Mesothelial cell of epicardium (in vitro differentiated cells): ENCODE results near the gene KLHDC7A. TPM values are rescaled to one million over a fixed set of nuclear protein-coding genes. Genes with fewer than 3 reads are reported as not detected.

ENCODE experiments used
- DNase-seq, 2 experiments: peaks; one replicate each; pipeline ENCODE4 v3.0.0; 2021; ENCODE audit warnings: low spot score in 2 of 2; ENCODE audit not compliant: unreplicated experiment in 2 of 2
- H3K27ac Mint-ChIP-seq: 2 replicates; pipeline ENCODE4 v1.8.0; 2021; ENCODE audit warnings: mixed read lengths
- H3K27me3 Mint-ChIP-seq: 2 replicates; pipeline ENCODE4 v1.8.0; 2021; ENCODE audit warnings: low read depth, mixed read lengths
- H3K36me3 Mint-ChIP-seq: 2 replicates; pipeline ENCODE4 v1.8.0; 2021; ENCODE audit warnings: mixed read lengths
- H3K4me1 Mint-ChIP-seq: 2 replicates; pipeline ENCODE4 v1.8.0; 2021; ENCODE audit warnings: mixed read lengths
- H3K4me3 Mint-ChIP-seq: 2 replicates; pipeline ENCODE4 v1.8.0; 2021; ENCODE audit warnings: mild to moderate bottlenecking, moderate library complexity, mixed read lengths
- H3K9me3 Mint-ChIP-seq: 2 replicates; pipeline ENCODE4 v1.8.0; 2021; ENCODE audit warnings: mixed read lengths
- total RNA-seq: library from RNA; stranded (reverse); gene quantifications from 3 replicates; pipeline ENCODE4 v1.2.1, GENCODE V29; 2021
- TF ChIP-seq, protein P1 (sequence below): fragments of 200-600 bp; sonication (generic); IDR thresholded peaks from one replicate; pipeline ENCODE4 v1.5.0; 2021; ENCODE audit warnings: antibody characterized with exemption; ENCODE audit not compliant: unreplicated experiment

Gene KLHDC7A
- total RNA-seq, result 0.04 to 0.11 TPM (median 0.05 TPM) in 3 replicates

DNA sequence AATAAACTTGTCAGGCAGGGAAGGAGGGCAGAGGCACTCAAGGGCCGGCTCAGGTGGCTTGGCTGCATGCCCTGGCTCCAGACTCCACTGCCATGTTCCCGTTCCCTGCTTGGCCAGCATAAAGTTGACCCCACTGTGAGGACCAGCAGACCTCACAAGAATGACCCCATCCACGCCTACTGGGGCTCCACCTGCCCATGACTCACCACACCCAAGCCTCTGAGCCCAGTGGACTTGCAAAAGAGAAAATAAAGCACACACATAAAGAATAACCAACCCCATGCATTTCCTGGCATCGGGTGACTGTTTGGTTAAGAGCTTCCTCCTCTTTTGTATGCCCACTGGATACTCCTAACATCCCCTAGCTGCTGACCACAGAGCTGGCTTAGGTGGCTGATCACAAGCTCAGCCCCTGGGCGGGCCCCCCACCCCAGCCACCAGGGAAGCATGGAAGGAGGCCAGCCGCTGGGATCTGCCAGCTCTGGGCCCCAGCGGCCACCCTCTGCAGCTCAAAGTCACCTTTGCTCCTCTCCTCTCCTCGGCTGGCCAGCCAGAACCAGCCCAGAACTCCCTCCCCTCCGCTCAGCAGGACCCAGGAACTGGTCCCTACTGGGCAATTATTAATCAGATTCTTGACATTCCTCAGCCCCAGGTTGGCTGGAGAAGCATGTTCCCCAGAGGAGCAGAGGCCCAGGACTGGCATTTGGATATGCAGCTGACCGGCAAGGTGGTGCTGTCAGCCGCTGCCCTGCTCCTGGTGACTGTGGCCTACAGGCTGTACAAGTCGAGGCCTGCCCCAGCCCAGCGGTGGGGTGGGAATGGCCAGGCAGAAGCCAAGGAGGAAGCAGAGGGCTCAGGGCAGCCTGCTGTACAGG is at the start of gene KLHDC7A:
Gene KLHDC7A (plus strand): TSS at position 616 of the 875 bp plus-strand sequence. CDS start 52 bp downstream, at position 668.
- no peaks in the 10 kb centered on the region for H3K36me3 Mint-ChIP-seq
- H3K27ac Mint-ChIP-seq, result no peak within 1 kb of the TSS
- H3K4me1 Mint-ChIP-seq, result peaks cover 19% of the 10 kb centered on the region
- TF ChIP-seq, protein P1, sequence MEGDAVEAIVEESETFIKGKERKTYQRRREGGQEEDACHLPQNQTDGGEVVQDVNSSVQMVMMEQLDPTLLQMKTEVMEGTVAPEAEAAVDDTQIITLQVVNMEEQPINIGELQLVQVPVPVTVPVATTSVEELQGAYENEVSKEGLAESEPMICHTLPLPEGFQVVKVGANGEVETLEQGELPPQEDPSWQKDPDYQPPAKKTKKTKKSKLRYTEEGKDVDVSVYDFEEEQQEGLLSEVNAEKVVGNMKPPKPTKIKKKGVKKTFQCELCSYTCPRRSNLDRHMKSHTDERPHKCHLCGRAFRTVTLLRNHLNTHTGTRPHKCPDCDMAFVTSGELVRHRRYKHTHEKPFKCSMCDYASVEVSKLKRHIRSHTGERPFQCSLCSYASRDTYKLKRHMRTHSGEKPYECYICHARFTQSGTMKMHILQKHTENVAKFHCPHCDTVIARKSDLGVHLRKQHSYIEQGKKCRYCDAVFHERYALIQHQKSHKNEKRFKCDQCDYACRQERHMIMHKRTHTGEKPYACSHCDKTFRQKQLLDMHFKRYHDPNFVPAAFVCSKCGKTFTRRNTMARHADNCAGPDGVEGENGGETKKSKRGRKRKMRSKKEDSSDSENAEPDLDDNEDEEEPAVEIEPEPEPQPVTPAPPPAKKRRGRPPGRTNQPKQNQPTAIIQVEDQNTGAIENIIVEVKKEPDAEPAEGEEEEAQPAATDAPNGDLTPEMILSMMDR, result no peak
- no peak within 1 kb of the TSS for H3K4me3 Mint-ChIP-seq
- no peaks in the 10 kb centered on the region for H3K27me3 Mint-ChIP-seq
- no peaks in the 10 kb centered on the region for H3K9me3 Mint-ChIP-seq
- no peak for DNase-seq

DNA sequence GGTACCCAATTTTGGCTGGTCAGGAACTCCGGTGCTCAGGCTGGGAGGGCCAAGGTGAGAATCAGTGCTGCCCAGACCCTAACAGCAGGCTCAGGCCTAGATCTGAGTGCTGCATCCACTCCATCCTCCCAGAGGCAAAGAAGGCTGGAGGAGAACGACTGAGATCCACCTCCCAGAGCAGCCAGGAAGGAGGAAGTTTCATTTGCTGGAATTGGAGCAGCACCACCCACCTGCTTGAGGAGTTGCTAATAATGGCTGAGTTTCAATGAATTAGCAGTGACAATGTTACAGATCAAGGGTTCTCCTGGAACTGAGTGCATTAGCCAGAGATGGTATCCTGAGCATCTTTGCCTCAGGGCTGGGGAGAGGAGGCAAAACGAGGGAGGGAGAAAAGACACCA is 46.7 kb upstream of the KLHDC7A start:
- Mint-ChIP-seq H3K27me3 (peaks cover 9% of the 10 kb centered on the region), H3K4me1 (no peaks in the 10 kb centered on the region), H3K27ac (no peak overlapping the region), H3K9me3 (no peaks in the 10 kb centered on the region), H3K36me3 (no peaks in the 10 kb centered on the region), H3K4me3 (no peak overlapping the region)
- DNase-seq, result no peak
- TF ChIP-seq, protein P1, result no peak

DNA sequence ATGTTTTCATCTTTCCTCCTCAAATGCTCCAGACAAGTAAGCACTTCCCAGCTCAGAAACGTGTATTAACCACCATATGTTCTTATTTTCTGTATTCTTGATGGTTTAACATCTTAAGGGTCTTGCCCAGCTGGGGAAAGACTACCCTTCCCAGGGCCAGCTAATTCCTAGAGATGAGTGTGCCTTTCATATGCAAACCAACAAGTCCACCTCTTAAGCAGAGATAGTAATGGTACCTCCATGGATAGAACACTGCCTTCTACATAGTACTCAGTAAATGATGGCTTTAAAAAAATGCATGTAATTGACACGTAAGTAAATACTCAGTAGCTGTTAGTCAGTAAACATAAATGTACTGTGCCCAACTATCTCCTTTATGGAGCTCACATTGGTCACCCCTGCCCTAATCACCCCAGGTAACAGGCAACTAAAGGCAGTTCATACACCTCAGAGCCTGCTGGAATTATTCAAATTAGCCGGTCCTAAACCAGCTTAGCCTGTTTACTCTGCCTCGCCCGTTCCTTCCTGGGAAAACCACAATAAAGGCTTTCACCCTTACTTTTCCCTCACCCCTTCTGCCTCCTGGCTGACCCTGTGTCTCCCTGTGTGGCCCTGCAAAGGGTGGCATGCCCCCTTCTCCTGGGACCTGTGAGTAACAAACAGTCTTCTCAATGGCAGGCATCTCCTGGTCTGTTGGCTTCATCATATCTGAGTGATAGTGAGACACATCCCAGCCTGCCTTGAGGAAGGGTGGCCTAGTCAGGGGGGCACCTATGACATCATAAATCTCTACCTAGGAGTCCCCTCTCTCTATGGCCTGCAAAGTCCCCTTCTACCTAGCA is 40.1 kb upstream of the KLHDC7A start:
- TF ChIP-seq, protein P1, result no peak
- no peak for DNase-seq
- Mint-ChIP-seq H3K9me3 (no peaks in the 10 kb centered on the region), H3K4me3 (no peak overlapping the region), H3K27ac (no peak overlapping the region), H3K27me3 (peaks cover 25% of the 10 kb centered on the region), H3K36me3 (no peaks in the 10 kb centered on the region), H3K4me1 (no peaks in the 10 kb centered on the region)

DNA sequence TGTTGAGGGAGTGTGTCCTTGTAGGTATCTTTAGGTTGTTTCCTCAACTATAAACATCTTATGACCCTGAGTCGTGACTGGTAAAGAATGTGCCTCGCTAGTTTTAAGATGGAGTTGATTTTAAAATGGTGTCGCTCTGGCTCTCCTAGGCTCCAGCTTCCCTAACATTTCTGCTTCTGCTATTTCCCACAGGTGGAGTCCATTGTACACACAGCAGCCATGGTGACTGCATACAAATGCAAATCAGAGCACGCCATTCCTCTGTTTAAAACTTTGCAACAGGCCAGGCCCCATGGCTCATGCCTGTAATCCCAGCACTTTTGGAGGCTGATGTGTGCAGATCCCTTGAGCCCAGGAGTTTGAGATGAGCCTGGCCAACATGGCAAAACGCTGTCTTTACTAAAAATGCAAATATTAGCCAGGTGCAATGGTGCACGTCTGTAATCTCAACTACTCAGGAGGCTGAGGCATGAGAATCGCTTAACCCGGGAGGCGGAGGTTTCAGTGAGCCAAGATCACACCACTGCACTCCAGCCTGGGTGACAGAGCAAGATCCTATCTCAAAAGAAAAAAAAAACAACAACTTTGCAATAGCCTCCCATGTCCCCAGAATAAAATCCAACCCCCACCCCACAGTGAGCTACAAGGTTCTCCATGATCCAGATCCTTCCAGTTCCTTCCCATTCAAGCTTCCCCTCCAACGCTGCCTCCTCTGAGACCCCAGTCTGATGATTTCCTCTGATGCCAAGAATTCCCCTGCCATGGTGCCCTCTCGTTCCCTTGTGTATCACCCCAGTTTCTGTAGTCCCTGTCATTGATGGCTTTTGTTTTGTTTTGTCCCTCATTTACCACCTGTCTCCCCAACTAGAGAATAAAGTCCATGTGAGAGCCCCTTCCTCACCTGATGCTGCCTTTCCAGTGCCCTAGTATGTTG is 36.9 kb upstream of the KLHDC7A start:
- no peak for DNase-seq
- peaks cover 5% of the 10 kb centered on the region for H3K9me3 Mint-ChIP-seq
- H3K36me3 Mint-ChIP-seq, result no peaks in the 10 kb centered on the region
- H3K27me3 Mint-ChIP-seq, result peaks cover 22% of the 10 kb centered on the region
- no peak overlapping the region for H3K4me3 Mint-ChIP-seq
- H3K4me1 Mint-ChIP-seq, result peaks cover 2% of the 10 kb centered on the region
- no peak overlapping the region for H3K27ac Mint-ChIP-seq
- TF ChIP-seq, protein P1, result no peak

DNA sequence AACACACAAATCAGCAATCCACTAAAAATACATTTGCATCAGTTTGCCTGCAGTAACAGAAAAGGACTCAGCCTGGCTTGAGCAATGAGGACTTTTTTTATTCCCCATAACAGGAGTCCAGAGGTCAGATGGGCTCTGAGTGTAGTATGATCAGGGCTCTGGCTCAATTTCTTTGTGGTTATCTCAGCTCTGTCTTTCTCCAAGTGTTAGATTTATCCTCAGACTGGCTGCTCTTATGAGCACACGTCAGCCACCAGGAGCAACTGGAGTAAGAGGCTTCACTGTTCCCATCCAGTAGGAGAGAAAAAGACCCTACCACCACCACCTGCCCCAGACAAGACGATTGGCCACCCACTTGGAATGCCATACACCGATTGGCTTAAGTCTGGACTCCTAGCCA is 36.2 kb upstream of the KLHDC7A start:
- Mint-ChIP-seq H3K36me3 (no peaks in the 10 kb centered on the region), H3K27ac (no peak overlapping the region), H3K27me3 (peaks cover 24% of the 10 kb centered on the region), H3K9me3 (peaks cover 5% of the 10 kb centered on the region), H3K4me1 (peaks cover 2% of the 10 kb centered on the region), H3K4me3 (no peak overlapping the region)
- TF ChIP-seq, protein P1, result no peak
- DNase-seq, result no peak
